Superior temporal gyrus (tissue), 1 donor: Measurements from ENCODE around the gene RHBDD1.

Source experiments
- DNase-seq: peaks from one replicate; pipeline ENCODE4 v3.0.0-alpha.2; 2016; ENCODE audit errors: extremely low spot score

RHBDD1 gene, protein sequence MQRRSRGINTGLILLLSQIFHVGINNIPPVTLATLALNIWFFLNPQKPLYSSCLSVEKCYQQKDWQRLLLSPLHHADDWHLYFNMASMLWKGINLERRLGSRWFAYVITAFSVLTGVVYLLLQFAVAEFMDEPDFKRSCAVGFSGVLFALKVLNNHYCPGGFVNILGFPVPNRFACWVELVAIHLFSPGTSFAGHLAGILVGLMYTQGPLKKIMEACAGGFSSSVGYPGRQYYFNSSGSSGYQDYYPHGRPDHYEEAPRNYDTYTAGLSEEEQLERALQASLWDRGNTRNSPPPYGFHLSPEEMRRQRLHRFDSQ

GRCh38 chr2:226835796-226836547 is at the start of gene RHBDD1:
TSS of gene RHBDD1 (plus strand) at chr2:226836054. CDS start at chr2:226864694, 28,640 bp downstream.
- peak; percentile 93 for DNase-seq

GRCh38 chr2:226788064-226788463 is 47.8 kb upstream of the RHBDD1 start:
- DNase-seq: no peak

DNA sequence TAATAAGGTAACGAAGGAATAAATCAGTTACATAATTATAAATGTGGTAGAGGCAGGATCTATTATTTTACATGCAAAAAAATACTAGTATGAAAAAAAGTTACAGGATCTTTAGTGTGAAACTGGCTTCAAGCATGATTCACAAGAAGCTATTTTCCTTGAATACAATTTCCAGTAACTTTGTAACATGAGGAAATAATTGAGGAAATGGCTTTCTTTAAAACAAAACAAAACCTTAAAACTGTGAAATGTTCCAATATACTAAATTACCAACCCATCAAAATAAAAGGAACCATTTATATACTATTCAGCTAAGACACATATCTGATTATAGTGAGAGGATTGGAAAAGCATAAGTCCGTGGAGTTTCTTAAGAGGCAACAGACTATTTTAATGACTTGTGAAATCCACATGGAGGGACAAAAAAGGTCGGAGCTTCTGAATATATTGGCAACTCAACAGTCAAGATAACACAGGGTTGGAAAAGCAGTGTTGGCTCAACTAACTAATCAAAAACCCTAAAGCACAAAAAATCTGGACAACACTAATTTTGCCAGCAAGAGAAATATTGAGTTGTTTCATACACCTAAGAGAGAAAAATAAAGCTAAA is 46.9 kb upstream of the RHBDD1 start:
- no peak for DNase-seq

GRCh38 chr2:226790011-226790410 is 45.8 kb upstream of the RHBDD1 start:
- no peak for DNase-seq

DNA sequence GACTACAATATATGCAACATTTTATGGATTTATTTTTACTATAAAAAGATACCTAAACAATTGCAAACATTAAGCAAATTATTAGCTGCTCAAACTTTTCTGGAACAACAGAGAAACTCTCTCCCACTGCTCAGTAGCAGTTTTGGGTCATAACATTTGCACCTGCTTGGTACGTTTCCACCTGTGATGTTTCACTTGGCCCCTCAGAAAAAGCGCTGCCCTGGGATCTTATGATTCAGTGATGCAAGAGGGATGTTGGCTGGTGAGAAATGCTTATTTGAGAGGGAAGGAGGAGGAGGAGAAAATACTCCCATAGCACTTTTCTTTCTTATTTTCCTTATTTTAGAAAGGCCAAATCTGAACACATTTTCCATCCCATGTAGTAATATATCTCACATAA is 45.4 kb upstream of the RHBDD1 start:
- no peak for DNase-seq

- peak; percentile 80 for DNase-seq
These were observed 44.8 kb upstream of the RHBDD1 start for GRCh38 chr2:226791056-226791486.

GRCh38 chr2:226791487-226792081 is 44.3 kb upstream of the RHBDD1 start:
- peak; percentile 88 for DNase-seq

GRCh38 chr2:226792155-226792881 is 43.5 kb upstream of the RHBDD1 start:
- DNase-seq: peak; percentile 48

DNA sequence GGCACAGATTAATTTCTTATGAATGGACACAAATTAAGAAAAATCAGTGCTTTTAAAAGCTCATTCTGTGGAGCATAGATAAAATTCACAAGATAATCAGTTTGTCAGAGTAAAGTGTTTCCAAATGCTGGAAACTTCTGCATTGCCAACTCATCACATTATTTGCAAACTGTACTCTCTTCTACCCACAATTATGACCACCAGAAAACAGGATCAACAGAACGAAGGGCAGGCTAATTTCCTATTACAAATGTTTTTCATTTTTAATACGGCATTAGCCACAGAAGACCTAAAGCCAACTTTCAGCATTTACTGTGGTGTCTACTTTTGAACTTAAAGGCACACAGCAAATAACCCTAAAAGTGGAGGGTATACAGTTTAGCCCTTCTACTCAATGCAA is 42.2 kb upstream of the RHBDD1 start:
- no peak for DNase-seq

- peak; percentile 32 for DNase-seq
These were observed 41.6 kb upstream of the RHBDD1 start for GRCh38 chr2:226794196-226794661.

DNA sequence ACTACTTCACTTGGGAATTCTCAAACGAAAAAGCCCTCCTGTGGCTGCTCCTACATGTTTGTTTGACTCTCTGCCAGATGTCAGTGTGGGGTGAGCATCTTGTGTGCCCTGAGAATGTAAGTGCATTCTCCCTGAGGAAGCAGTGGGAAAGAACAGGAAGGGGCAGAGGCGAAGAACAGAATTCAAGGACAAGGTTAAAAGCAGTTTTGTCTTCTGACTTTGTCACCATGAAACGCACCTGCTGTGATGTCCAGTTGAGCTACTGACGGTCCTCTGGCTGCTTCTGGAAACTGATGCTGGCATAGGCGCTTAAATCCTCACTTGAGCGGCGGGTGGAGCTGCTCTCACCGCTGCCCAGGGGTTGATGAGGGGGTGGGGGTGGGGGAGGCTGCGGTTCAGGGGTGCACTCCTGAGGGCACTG is 41.1 kb upstream of the RHBDD1 start:
- DNase-seq: no peak

GRCh38 chr2:226795281-226796011 is 40.4 kb upstream of the RHBDD1 start:
- no peak for DNase-seq

GRCh38 chr2:226796012-226796839 is 39.6 kb upstream of the RHBDD1 start:
- DNase-seq: no peak

DNA sequence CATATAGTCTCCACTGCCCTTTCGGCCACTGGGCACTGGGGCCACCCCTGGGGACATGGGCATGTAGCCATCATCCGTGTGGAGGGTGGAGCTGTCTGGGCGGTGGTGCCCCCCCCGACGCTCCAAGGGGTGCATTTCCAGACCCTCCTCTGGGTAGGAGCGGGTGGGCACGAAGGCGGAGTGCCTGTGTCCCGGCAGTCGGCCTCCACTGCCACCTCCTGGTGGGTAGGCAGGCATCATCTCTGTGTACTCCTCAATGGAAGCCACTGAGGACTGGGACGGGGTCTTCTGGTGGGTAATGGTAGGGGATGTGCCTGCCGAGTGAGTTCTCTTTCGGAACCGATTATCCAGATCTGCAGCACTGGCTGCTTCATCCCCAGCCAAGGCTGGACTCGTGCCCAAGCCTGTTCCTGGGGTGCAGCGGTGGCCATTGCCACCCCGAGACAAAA is 39.0 kb upstream of the RHBDD1 start:
- no peak for DNase-seq

- no peak for DNase-seq
These were observed 38.4 kb upstream of the RHBDD1 start for GRCh38 chr2:226797289-226797988.

DNA sequence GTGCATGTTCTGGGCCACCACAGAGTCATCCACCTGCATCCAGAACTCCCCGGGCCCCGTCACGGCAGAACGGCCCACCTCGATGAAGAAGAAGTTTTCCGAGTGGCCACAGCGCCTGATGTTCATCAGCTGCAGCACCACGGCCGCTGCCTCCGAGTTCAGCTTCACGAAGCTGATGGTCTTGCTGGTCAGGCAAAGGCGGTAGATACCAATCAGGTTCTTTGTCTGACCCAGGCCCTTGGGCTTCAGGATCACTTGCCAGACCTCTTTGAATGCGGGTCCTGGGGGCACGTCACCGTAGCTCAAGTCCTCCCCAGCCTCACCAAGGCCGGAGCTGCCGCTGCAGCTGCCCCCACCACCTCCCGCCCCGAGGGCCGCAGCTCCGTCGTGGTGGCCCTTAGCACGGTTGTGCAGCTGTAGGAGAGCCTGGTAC is 37.8 kb upstream of the RHBDD1 start:
- no peak for DNase-seq

DNA sequence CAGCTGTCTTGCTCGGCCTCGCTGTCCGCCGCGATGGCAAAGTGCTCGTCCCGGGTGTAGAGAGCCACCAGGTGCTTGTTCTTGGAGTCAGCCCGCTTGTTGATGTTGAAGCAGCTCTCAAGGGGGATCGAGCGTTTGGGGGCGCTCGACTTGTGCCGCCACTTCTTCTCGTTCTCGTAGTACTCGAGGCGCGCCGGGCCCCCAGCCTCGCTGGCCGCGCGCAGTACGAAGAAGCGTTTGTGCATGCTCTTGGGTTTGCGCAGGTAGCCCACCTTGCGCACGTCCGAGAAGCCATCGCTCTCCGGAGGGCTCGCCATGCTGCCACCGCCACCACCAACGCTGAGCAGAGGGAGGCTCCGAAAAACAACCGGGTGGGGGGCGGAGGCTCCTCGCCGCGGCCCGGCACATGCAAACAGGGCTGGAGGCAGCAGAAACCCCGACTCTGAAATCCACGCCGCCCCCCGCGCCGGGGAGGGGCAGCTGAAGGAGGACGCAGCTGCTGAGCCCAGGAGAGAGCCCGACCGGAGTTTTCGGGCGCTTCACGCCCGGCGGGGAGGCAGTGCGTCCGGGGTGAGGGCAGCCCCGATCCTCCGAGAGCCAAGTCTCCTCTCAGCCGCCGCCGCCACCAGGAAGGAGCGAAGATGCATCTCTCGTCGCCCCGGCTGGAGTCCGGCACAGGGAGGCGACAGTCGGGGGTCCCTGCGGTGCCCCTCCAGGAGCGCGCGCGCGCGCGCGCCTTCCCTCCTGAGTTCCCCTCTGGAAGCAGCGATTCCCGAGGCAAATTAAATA is 37.2 kb upstream of the RHBDD1 start:
- DNase-seq: peak; percentile 55
